DND-41 (cell line): Measurements from ENCODE around the gene ELL2.

Experiments used
- EZH2 ChIP-seq: IDR thresholded peaks from 3 replicates; pipeline ENCODE4 v1.6.1; 2012; ENCODE audit warnings: borderline replicate concordance, low read depth, mild to moderate bottlenecking, moderate library complexity, low read length, inconsistent platforms; ENCODE audit not compliant: severe bottlenecking
- TF ChIP-seq, protein P1 (sequence below): IDR thresholded peaks from 2 replicates; pipeline ENCODE4 v1.5.1; 2012; ENCODE audit warnings: borderline replicate concordance, low read length, moderate library complexity, mild to moderate bottlenecking; ENCODE audit not compliant: poor library complexity, severe bottlenecking; ENCODE audit errors: extremely low read depth

DNA sequence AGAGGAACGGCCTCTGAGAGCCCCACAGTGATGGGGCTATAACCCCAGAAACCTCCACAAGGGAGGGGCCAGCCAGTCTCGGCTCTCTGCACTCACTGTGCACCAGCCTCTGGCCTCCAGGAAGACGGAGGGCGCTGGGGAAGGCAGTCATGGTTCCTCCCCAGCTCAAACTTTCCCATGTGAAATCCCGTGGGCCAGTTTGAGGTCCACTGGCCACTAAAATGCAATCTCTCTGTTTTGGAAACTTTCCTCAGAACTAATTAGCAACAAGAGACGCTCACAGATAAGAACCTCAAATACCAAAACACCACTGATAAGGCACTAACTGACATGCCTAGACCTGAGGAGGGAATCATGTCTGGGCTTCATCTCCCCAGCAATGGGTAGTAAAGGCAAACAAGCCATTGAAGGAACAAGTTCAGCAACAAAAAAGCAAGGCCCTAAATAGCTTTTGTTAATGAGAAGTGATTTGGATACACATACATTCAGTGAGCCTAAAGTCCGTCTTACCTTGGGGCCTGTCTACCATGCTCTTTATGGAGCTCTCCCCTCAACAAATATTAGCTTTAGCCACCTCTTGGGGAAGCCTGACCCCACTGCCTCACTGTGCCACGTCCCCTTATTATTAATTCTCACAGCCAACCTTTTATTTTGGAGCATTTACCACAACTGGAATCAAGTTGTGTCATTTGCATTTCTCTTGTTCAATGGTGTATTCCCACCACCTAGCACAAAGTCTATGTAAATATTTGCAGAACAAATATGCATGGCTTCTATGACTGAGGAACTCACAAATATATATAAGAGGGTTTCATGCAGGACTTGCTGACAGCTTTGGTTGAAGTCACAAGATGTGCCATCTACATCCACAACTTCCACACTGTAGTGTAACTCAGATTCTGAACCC is 83.0 kb downstream of the ELL2 start:
- TF ChIP-seq, protein P1, sequence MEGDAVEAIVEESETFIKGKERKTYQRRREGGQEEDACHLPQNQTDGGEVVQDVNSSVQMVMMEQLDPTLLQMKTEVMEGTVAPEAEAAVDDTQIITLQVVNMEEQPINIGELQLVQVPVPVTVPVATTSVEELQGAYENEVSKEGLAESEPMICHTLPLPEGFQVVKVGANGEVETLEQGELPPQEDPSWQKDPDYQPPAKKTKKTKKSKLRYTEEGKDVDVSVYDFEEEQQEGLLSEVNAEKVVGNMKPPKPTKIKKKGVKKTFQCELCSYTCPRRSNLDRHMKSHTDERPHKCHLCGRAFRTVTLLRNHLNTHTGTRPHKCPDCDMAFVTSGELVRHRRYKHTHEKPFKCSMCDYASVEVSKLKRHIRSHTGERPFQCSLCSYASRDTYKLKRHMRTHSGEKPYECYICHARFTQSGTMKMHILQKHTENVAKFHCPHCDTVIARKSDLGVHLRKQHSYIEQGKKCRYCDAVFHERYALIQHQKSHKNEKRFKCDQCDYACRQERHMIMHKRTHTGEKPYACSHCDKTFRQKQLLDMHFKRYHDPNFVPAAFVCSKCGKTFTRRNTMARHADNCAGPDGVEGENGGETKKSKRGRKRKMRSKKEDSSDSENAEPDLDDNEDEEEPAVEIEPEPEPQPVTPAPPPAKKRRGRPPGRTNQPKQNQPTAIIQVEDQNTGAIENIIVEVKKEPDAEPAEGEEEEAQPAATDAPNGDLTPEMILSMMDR: no peak
- no peak for TF ChIP-seq EZH2
